HG03342 (cell line): ENCODE data around the gene CHST9.
"Not testable (repeated sequence)": the region's sequence is repeated elsewhere in the genome, so short reads cannot be mapped to it uniquely, and the experiment has no call there.

ENCODE experiments used
- ATAC-seq: cut with Tn5 transposase; IDR thresholded peaks from one replicate; pipeline ENCODE4 v1.9.1; 2021; ENCODE audit warnings: mild to moderate bottlenecking, moderate library complexity; ENCODE audit not compliant: unreplicated experiment

The CHST9 gene

DNA sequence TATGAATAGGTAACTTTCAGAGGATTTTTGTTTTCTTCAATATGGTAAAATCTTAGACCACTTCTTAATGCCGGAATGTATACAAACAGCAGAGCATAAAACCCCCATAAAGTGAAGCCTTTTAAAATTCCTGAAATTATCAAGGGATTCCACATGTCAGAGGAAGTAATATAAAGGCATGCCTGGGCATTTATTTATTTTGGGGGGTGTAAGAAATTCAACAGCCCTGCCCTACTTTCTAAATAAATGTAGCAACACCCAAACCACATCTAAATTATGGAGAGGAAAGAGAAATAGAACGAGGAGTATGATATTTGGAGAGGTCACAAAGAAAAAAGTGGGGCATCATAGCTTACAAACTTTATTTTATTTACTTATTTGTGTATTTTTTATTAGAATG is 9.9 kb downstream of the CHST9 start:
- ATAC-seq, result no peak

GRCh38 chr18:27171993-27172392 is 13.1 kb downstream of the CHST9 start:
- ATAC-seq, result no peak

DNA sequence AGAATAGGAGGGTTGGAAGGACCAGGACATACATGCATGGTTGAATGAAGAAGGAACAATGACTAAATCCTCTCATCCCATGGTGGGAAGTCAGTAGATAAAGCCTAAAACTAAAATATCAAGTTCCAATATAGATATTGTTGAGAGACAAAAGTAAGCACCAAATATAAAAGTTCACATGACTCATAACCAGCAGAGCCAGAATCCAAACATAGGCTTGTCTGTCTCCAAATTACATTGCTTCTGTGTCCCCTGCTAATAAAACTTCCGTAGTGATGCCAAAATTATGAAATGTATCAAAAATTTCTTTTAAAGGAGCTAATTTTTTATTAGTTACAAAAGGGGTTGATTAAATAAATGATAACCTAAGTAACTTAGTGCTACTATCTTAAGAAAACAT is 19.7 kb downstream of the CHST9 start:
- ATAC-seq, result no peak

DNA sequence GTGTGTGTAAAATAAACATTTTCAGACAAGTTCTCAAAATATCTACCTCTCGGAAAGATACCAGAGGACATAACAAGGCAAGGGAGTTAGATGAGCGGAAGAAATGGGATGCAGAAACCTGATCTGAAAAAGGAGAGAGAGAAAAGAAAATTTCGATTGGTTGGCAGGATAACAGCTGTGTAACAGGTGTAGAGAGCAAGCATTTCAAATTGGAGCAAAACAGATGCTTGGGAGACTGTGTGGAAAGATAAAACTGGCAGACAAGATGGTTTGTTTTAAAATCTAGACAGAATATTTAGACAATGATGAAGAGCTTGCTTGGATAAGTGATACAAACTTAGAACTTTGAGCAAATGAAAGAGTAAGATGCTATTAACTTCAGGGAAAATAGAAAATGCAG is 20.2 kb downstream of the CHST9 start:
- ATAC-seq, result no peak

DNA sequence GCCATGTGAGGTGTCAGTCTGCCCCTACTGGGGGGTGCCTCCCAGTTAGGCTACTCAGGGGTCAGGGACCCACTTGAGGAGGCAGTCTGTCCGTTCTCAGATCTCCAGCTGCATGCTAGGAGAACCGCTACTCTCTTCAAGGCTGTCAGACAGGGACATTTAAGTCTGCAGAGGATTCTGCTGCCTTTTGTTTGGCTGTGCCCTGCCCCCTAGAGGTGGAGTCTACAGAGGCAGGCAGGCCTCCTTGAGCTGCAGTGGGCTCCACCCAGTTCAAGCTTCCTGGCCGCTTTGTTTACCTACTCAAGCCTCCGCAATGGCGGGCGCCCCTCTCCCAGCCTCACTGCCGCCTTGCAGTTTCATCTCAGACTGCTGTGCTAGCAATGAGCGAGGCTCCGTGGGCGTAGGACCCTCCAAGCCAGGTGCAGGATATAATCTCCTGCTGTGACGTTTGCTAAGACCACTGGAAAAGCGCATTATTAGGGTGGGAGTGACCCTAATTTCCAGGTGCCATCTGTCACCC is 21.9 kb downstream of the CHST9 start:
- ATAC-seq, result not testable (repeated sequence)

- ATAC-seq, result not testable (repeated sequence)
Observed at GRCh38 chr18:27149240-27149639, 35.9 kb downstream of the CHST9 start.

- ATAC-seq, result no peak
Observed at GRCh38 chr18:27144672-27145071, 40.4 kb downstream of the CHST9 start.

DNA sequence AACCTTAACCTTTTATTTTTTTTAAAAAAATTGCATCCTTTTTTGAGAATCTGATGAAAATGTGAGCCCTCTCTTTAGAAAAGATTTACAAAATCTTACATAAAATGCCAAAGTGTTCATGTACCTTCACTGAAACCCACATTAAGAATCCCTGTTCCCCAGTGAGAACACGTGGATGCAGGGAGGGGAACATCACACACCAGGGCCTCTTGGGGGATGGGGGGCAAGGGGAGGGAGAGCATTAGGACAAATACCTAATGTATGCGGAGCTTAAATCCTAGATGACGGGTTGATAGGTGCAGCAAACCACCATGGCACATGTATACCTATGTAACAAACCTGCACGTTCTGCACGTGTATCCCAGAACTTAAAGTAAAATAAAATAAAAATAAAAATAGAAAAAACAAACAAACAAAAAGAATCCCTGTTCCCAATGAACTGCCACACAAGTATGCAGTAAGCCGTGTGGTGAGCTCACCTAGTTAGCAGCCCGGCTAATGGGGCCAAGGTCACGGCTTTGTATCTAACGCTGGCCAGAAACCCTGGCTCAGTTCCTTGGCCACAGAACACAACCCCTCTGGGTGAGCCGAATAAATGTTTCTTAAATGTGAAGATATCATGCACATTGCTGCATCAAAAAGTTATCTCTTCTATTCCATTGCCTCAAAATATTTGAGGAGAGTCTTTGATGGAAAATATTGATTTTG is 41.4 kb downstream of the CHST9 start:
- ATAC-seq, result no peak

DNA sequence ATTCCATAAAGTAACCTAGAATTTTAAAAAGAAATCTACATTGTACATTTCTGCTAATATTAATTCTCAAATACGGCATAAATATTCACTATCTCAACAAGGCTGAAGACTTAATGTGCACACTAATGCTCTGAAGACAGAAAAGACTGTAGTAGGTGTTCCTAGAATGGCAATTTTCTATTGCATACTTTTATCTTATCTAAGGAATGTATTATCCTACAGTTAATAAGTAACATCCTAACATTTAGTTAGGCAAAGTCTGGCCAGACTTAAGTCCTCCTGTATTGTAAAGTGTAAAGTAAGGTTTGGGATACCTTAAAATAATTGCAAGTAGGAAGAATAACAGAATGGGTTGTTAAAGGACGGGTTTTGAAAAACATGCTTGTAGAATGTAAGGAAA is 42.2 kb downstream of the CHST9 start:
- ATAC-seq, result no peak

DNA sequence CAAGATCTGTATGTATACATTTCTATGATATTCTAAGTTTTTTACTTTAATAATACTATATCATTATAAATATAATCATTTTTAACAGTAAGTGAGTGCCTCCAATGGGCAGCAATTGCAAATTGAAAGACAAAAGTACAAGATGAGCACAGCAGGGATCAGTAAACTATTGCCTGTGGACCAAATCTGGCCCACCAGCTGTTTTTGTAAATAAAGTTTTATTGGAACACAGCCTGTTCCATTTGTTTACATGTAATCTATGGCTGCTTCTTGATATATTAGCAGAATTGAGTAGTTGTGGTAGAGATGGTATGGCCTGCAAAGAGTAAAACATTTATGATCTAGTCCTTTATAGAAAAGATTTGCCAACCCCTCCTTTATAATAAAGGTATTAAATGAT is 43.2 kb downstream of the CHST9 start:
- no peak for ATAC-seq

GRCh38 chr18:27138079-27138478 is 47.0 kb downstream of the CHST9 start:
- no peak for ATAC-seq

GRCh38 chr18:27136208-27136535 is 48.9 kb downstream of the CHST9 start:
- no peak for ATAC-seq

DNA sequence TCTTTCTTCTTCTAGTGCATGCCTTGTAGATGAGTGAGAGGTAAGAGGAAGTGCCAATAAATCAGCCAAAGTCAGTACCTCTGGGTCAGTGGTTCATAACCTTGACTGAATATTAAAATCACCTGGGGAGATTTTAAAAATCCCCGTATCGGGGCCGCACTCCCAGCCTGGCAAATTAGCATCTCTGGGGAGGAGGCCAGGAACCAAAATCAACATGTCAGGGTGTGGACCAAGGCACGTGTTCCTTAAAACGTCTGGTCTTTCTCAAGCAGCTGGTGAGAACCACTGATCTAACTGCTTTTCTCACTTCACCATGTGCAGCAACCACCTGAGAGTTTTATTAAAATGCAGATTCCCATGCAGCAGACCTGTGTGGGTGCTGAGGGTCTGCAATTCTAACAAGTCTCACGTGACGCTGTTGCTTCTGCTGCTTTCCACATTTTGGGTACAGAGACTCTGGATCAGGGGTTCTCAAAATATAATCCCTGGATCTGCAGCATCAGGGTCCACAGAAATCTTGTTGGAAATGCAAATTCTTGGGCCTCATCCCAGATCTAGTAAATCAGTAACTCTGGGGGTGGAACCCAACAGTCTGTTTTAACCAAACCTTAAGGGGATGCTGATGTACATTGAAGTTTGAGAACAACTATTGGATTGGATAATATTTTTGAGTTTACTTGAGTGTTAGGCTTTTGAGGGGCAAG is 49.5 kb downstream of the CHST9 start:
- ATAC-seq, result no peak

- ATAC-seq, result no peak
Observed at GRCh38 chr18:27130065-27130630, 55.0 kb downstream of the CHST9 start.

DNA sequence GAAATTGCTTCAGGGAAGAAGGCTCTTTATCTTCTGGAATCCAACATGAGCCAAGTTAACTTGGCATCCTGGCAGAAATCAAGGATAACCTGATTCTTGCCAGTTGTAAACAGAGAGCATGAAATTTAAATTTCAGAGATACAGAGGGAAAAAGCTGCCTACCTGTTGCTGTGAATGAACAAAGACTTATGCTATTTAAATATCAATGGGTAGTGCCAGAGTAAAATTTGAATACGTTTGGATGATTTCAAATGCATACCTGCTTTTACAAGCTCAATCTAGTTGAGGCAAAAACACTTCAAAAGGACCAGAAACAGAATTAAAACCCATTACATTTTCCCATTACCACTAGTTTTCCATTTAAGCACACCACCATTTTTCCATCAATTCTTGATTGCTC is 60.9 kb downstream of the CHST9 start:
- no peak for ATAC-seq

- ATAC-seq, result no peak
Observed at GRCh38 chr18:27121108-27121507, 64.0 kb downstream of the CHST9 start.

DNA sequence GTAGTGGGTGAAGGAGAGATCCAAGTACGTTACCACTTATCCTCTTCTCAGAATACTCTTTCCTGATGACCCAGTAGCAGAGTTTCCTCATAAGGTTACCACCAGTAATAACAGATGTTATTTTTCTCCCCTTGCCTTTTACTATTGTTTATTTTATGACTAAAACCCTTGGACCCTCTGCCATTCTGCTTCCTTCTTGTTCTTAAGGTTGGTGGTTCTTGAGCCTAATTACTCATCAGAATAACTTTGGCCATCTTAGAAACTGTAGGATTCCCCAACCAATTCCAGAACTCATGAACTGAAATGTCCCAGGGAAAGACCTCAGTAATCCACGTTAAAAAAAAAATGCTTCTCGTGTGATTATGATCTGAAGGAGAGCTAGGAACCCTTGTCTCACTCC is 64.9 kb downstream of the CHST9 start:
- ATAC-seq, result no peak

GRCh38 chr18:27118973-27119372 is 66.1 kb downstream of the CHST9 start:
- ATAC-seq, result no peak

GRCh38 chr18:27114842-27115241 is 70.3 kb downstream of the CHST9 start:
- no peak for ATAC-seq

DNA sequence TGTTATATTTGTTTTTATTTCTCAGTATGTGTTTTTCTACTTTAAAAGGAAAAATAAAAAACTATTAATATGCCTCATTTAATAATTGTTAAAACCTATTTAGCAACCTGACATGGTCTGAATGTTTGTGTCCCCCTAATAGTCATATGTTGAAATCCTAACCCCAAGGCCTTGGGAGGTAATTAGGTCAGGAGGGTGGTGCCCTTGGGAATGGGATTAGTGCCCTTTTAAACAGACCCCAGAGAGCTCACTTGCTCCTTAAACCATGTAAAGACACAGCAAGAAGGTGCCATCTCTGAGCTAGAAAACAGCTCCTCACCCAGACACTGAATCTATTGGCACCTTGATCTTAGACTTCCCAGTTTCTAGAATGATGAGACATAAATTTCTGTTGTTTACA is 71.8 kb downstream of the CHST9 start:
- ATAC-seq, result no peak

DNA sequence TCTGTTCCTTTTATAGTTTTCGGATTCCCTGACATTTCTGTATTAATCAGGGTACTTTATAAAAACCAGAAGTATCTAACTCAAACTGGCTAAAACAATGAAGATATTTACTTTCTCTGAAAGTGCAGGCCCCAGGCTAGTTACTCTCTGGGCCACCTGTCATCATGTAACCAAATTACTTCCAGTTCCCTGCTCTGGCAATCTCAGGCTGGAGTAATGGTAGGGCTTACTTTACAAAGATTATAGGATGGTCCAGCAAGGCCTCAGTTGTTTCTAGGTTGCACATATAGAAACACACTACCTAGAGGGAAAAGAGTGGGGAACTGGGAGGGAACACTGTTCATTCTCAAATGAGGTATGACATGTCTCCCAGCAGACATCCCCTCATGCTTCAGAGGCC is 74.8 kb downstream of the CHST9 start:
- ATAC-seq, result no peak

- ATAC-seq, result no peak
Observed at GRCh38 chr18:27109451-27109850, 75.7 kb downstream of the CHST9 start.
